K562 (cell line): ENCODE measurements around the gene MYBPH. TPM values are rescaled to one million over a fixed set of nuclear protein-coding genes. Genes with fewer than 3 reads are reported as not detected.

Experiments used
- CHD1 ChIP-seq: fragments of 200-600 bp; sonication (generic); IDR thresholded peaks from one replicate; pipeline ENCODE4 v1.6.1; 2012; ENCODE audit warnings: mild to moderate bottlenecking, moderate library complexity, low read length, inconsistent platforms
- CREM ChIP-seq: IDR thresholded peaks from 2 replicates; pipeline ENCODE4 v1.6.1; 2014; ENCODE audit warnings: antibody characterized with exemption, low read depth
- CTCF ChIP-seq, 3 experiments: IDR thresholded peaks in 2 of 3; conservative IDR thresholded peaks in 1 of 3; 2 replicates each; pipeline ENCODE4 v1.5.1; 2011 to 2012; ENCODE audit warnings: low read length in 3 of 3, mild to moderate bottlenecking in 3 of 3, control low read depth in 2 of 3, improper control_type of control experiment in 1 of 3, inconsistent platforms in 1 of 3, low read depth in 1 of 3, mixed read lengths in 1 of 3, moderate library complexity in 1 of 3; ENCODE audit not compliant: insufficient read depth in 2 of 3
- DEAF1 ChIP-seq: fragments of 450-650 bp; formaldehyde crosslinking; IDR thresholded peaks from 2 replicates; pipeline ENCODE4 v1.4.0; 2020; ENCODE audit warnings: mild to moderate bottlenecking, moderate library complexity
- E2F1 ChIP-seq: sonication (generic); formaldehyde crosslinking; IDR thresholded peaks from 2 replicates; pipeline ENCODE4 v1.8.1; 2023; ENCODE audit warnings: mild to moderate bottlenecking, missing genetic modification reagents, moderate library complexity
- MNT ChIP-seq, 2 experiments: fragments of 450-650 bp; conservative IDR thresholded peaks; 2 replicates each; pipeline ENCODE4 v1.6.1; 2017; ENCODE audit warnings: mild to moderate bottlenecking in 2 of 2, moderate library complexity in 2 of 2
- RAD21 ChIP-seq, 2 experiments: fragments of 250-450 bp in 1 of 2; fragments of 450-650 bp in 1 of 2; sonication (Bioruptor Pico) in 1 of 2; formaldehyde crosslinking in 1 of 2; IDR thresholded peaks in 1 of 2; conservative IDR thresholded peaks in 1 of 2; 2 replicates each; pipeline versions ENCODE4 v1.4.0 to v1.8.0; 2020 to 2022; ENCODE audit warnings: mild to moderate bottlenecking in 2 of 2, moderate library complexity in 1 of 2
- RB1 ChIP-seq: fragments of 450-650 bp; IDR thresholded peaks from 2 replicates; pipeline ENCODE4 v1.6.1; 2017; ENCODE audit warnings: low read depth, mild to moderate bottlenecking
- SMC3 ChIP-seq: conservative IDR thresholded peaks from 2 replicates; pipeline ENCODE4 v1.6.1; 2011; ENCODE audit warnings: low read depth, low read length, improper control_type of control experiment; ENCODE audit not compliant: insufficient read depth
- TAF7 ChIP-seq: fragments of 450-650 bp; IDR thresholded peaks from 2 replicates; pipeline ENCODE4 v1.6.1; 2016; ENCODE audit warnings: missing genetic modification characterization, missing compliant biosample characterization
- TBL1XR1 ChIP-seq, 2 experiments: IDR thresholded peaks; 2 replicates each; pipeline ENCODE4 v1.6.1; 2012; ENCODE audit warnings: improper control_type of control experiment in 2 of 2, low read length in 2 of 2, mild to moderate bottlenecking in 1 of 2
- TFAP4 ChIP-seq: sonication (generic); formaldehyde crosslinking; IDR thresholded peaks from 2 replicates; pipeline ENCODE4 v1.8.0; 2022; ENCODE audit warnings: missing genetic modification reagents, mild to moderate bottlenecking, moderate library complexity, borderline replicate concordance
- ZBTB7A ChIP-seq: IDR thresholded peaks from 2 replicates; pipeline ENCODE4 v1.6.1; 2011; ENCODE audit warnings: low read depth, mild to moderate bottlenecking, low read length, moderate library complexity, borderline replicate concordance; ENCODE audit not compliant: control insufficient read depth
- ZNF583 ChIP-seq: fragments of 250-450 bp; sonication (Bioruptor Pico); IDR thresholded peaks from 2 replicates; pipeline ENCODE4 v1.4.0; 2020
- ZNF699 ChIP-seq: fragments of 250-450 bp; sonication (Bioruptor Pico); IDR thresholded peaks from 2 replicates; pipeline ENCODE4 v1.8.0; 2021; ENCODE audit warnings: mild to moderate bottlenecking, moderate library complexity; ENCODE audit not compliant: insufficient replicate concordance
- ZNF75A ChIP-seq: fragments of 450-650 bp; formaldehyde crosslinking; IDR thresholded peaks from 2 replicates; pipeline ENCODE4 v1.4.0; 2020; ENCODE audit warnings: mild to moderate bottlenecking
- ZNF778 ChIP-seq: fragments of 450-650 bp; formaldehyde crosslinking; IDR thresholded peaks from 2 replicates; pipeline ENCODE4 v1.4.0; 2020; ENCODE audit warnings: mild to moderate bottlenecking, moderate library complexity
- polyA plus RNA-seq, 8 experiments: library from polyadenylated mRNA; depleted of rRNA in 4 of 8; stranded (reverse) in 5 of 8; unstranded in 3 of 8; fragments of >200 nt; fragmentation: Nextera tagmentation in 2 of 8; fragmentation: Illumina TruSeq in 1 of 8; extraction: Ambion mirVana in 2 of 8; extraction: Trizol in 1 of 8; gene quantifications; 2 replicates each; pipeline versions ENCODE4 v1.2.1 to v1.2.3, GENCODE V29; 2011 to 2014; ENCODE audit warnings: inconsistent platforms in 1 of 8, missing spikeins in 1 of 8
- total RNA-seq, 7 experiments: library from RNA; depleted of rRNA in 6 of 7; stranded (reverse); fragments of >200 nt in 6 of 7; fragmentation: Illumina TruSeq in 2 of 7; extraction: Trizol in 2 of 7; gene quantifications; 2 replicates each; pipeline versions ENCODE4 v1.2.1 to v1.2.3, GENCODE V29; 2011 to 2021; ENCODE audit warnings: low replicate concordance in 1 of 7

MYBPH gene
- total and polyA plus RNA-seq, 9 of the 15 experiments (the other 6 are each of a cell fraction or from before 2014, with no cell fraction given), result 0.13 TPM; not detected in 8

GRCh38 chr1:203216274-203217138 lies 40.9 kb upstream of the MYBPH start (continued):
- peak; percentile 84 to 93 (median 86) for TF ChIP-seq CTCF (IDR thresholded peaks at IDR 0.05 in 2 of 3, conservative IDR thresholded peaks at IDR 0.05 in 1 of 3; ENCODE audit: insufficient read depth in 2 of 3, low read depth in 1 of 3, low read length in 3 of 3)
- TF ChIP-seq SMC3, result peak; percentile 85
- no peak for TF ChIP-seq ZNF699
- no peak for TF ChIP-seq E2F1 (CRISPR knock-in tag)
- 0 out of 2 replicates have a peak, but pooled peaks have one; percentile 27 for TF ChIP-seq TFAP4 (CRISPR knock-in tag)
- no peak for TF ChIP-seq ZNF778
- TF ChIP-seq ZNF583 (CRISPR knock-in tag), result no peak
- peak; percentile 35; the same call in 1 of the 2 replicates for TF ChIP-seq ZBTB7A
- TF ChIP-seq DEAF1, result peak; percentile 79
- no peak for TF ChIP-seq ZNF75A (CRISPR knock-in tag)
- peak in 1 of 2 experiments; percentile 62; a peak in 2 of 4 replicates for TF ChIP-seq MNT (conservative IDR thresholded peaks at IDR 0.05)
- TF ChIP-seq RAD21 (CRISPR knock-in tag; conservative IDR thresholded peaks at IDR 0.05 in 1 of 2, IDR thresholded peaks at IDR 0.05 in 1 of 2), result peak; percentile 88 to 93
- TF ChIP-seq CREM, result peak; percentile 44; the same call in 1 of the 2 replicates
- TF ChIP-seq RB1, result peak; percentile 27; the same call in 1 of the 2 replicates
- no peak for TF ChIP-seq TBL1XR1 (IDR thresholded peaks at IDR 0.05; ENCODE audit: low read length in 2 of 2)
- no peak for TF ChIP-seq TAF7 (tag)
- TF ChIP-seq CHD1, result no peak
- TF ChIP-seq, all 486 proteins: peak for 13
